NCI-H2081 treated with DMSO at 0.1 percent for 48 hours (cell line): ENCODE data around the gene MAST2.
"Not testable (repeated sequence)": the region's sequence is repeated elsewhere in the genome, so short reads cannot be mapped to it uniquely, and the experiment has no call there.

Experiments
- DNase-seq: peaks from one replicate; lab custom pipeline; 2025; lab: John Stamatoyannopoulos, UW

Gene MAST2

GRCh38 chr1:45803299-45803780 is at the start of gene MAST2:
MAST2 (plus strand) TSS chr1:45803612; CDS start chr1:45803896, 284 bp downstream.
- DNase-seq: peak; percentile 82

- DNase-seq: no peak
These were observed 47.7 kb upstream of the MAST2 start for GRCh38 chr1:45755697-45756096.

- DNase-seq: no peak
These were observed 41.1 kb upstream of the MAST2 start for GRCh38 chr1:45762291-45762690.

- no peak for DNase-seq
These were observed 37.2 kb upstream of the MAST2 start for GRCh38 chr1:45765999-45766792.

DNA sequence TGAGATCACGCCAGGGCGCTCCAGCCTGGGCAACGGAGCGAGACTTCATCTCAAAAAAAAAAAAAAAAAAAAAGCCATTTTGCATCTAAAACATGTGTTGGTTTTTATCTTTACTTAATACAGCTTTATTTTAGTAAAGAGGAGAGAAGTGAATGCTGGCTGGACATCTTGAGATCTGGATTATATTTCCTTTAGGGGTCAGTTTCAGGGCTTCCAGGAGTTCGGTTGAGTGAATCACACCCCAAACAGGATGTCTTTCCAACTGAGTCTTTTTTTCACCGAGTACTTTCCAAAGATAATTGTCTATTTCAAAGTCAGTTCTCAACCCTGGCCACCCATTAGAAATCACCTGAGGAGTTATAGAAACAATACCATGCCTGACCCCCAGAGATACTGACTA is 36.4 kb upstream of the MAST2 start:
- DNase-seq: no peak

GRCh38 chr1:45769261-45769932 is 34.0 kb upstream of the MAST2 start:
- no peak for DNase-seq

DNA sequence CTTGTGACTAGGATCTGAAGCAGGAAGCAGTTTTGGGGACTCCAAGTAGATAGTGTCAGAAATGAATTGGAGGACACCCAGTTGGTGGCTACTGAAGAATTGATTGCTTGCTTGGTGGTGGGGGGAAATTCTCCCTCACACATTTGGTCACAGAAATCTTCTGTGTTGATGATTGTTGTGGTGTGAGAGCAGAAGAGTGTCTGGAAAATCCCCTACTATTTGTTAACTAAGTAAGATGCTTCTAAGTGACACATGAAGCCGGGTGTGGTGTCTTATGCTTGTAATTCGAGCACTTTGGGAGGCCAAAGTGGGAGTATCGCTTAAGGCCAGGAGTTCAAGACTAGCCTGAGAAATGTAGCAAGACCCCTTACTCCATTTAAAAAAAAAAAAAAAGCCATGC is 30.4 kb upstream of the MAST2 start:
- DNase-seq: no peak

DNA sequence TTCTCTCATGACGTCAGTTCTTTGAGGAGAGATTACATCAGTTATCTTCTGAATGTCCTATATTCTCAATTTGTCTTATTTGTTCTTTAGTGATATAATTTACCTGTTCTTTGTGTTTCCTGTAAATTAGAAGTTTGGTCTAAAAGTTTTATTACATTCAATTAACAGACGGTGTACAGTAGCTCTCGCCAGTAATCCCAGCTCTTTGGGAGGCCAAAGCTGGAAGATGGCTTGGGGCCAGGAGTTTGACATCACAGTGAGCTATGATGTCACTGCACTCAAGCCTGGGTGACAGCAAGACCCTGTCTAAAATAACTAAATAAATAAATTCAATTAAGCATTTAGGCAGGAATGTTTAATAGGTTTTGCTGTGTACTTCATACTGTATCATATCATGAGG is 27.6 kb upstream of the MAST2 start:
- no peak for DNase-seq

GRCh38 chr1:45785583-45785982 is 17.8 kb upstream of the MAST2 start:
- no peak for DNase-seq

DNA sequence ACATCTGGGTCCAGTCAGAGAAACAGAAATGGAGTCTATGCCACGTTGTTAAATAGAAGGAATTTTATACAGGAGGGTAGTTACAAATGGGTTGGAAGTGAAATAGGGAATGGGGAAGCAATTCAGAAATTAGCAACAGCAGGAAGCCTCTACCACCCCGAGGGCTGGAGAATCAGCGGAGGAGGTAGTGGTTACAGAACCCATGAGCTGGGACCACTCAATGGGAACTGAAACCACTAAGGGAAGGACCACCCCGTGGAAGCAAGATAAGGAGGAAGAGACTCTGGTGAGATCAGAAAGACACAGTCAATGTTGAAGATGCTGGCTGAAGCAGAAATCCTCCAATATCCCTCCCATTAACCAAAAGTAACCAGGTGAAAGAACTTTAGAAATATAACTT is 15.5 kb upstream of the MAST2 start:
- no peak for DNase-seq

- DNase-seq: no peak
These were observed 13.8 kb upstream of the MAST2 start for GRCh38 chr1:45789601-45790000.

GRCh38 chr1:45792744-45793143 is 10.7 kb upstream of the MAST2 start:
- DNase-seq: no peak

GRCh38 chr1:45793942-45794604 is 9.3 kb upstream of the MAST2 start:
- DNase-seq: no peak

GRCh38 chr1:45796381-45796780 is 7.0 kb upstream of the MAST2 start:
- DNase-seq: no peak

DNA sequence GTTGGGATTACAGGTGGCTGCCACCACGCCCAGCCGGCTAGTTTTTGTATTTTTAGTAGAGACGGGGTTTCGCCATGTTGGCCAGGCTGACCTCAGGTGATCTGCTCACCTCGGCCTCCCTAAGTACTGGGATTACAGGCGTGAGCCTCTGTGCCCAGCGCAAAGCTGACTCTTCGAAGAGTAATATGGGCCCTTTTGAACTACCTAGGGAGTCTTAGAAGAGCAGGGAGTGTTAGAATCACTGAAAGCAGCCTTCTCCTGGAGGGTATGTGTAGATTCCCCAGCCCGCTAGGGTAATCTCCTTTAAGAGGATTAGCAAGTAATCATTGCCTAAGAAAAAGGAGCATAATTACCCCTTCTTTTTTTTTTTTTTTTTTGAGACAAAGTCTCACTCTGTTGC is 6.5 kb upstream of the MAST2 start:
- DNase-seq: no peak

DNA sequence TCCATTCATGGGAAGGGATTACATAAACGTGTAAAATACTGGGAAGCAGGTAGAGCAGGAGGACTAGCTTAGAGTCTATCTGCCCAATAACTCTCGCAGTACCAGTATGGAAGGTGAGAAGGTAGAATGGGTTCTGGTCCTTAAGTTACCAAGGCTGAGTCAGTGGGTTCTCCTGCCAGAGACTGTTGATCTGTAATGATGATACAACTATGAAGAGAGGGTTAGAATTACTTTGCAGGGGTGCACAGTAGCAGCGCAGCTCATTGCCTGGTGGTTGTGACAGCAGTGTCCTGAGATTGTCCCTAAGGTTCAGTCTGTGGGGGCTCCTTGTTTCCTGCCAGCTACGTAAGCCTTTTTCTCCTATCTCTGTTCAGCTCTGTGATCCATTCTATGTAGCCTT is 2.5 kb upstream of the MAST2 start:
- no peak for DNase-seq

GRCh38 chr1:45802343-45803298 is 791 bp upstream of the MAST2 start:
- no peak for DNase-seq

GRCh38 chr1:45803781-45804668 is 613 bp downstream of the MAST2 start:
- DNase-seq: not testable (repeated sequence)

DNA sequence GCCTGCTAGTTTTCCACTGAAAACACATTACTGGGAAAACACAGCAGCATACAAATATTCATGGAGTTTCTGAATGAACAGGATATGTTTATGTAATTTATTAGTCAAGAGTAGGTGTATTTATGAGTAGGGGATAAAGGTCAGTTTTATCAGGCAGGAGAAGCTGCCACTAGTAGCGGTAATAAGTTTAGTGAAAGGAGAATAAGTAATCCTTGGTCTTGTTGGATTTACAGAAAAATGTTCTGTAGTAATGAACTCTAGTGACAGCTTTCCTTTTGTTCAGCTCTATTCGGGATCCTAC is 1.2 kb downstream of the MAST2 start:
- DNase-seq: no peak

DNA sequence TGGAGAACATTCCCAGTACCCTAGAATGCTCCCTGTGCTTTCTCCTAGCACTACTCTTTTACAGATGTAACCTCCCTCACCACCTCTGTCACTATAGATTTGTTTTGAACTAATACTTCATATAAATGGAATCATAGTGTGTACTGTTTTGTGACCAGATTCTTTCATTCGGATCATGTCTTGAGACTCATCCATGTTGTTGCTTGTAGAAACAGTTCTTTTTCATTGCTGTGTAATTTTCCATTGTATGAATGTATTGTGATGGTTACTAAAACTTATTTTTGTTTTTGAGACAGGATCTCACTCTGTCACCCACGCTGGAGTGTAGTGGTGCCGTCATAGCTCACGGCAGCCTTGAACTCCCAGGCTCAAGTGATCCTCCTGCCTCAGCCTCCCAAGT is 2.7 kb downstream of the MAST2 start:
- no peak for DNase-seq

DNA sequence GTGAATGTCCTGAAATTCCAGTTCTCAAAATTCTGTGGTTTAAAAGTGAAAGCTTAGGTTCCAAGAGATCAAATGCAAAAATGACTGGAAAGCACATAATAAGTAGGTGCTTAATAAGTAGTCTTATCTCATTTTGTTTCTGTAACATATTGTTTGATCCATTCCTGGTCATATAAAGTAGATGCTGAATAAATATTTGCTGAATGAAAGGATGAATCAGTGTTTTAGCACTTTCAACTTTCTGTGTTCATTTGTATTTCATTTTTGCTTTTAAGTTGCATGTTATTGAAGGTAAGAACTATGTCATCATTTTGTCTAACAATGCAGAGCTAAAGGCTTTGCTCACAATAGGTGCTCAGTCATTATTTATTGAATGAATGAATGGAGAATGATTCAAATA is 6.3 kb downstream of the MAST2 start:
- DNase-seq: no peak
